AG04449 (cell line): ENCODE measurements around the gene GJC3.
"Not testable (repeated sequence)": the region's sequence is repeated elsewhere in the genome, so short reads cannot be mapped to it uniquely, and the experiment has no call there.

Source experiments
- CTCF ChIA-PET: fragments of 350-600 bp; formaldehyde crosslinking; extraction: SDS; loops from one replicate; lab custom pipeline; 2021; ENCODE audit warnings: antibody characterized with exemption; lab: Yijun Ruan, JAX
- POLR2A ChIA-PET: fragments of 400-600, 350-600 bp; formaldehyde crosslinking; extraction: SDS; loops from one replicate; lab custom pipeline; 2020; ENCODE audit warnings: antibody characterized with exemption, inconsistent platforms; lab: Yijun Ruan, JAX
- DNase-seq: peaks from one replicate; pipeline ENCODE4 v3.0.0-alpha.2; 2010; ENCODE audit warnings: low read depth, low spot score
- H3K4me3 ChIP-seq: 2 replicates; pipeline ENCODE4 v1.5.1; 2011; ENCODE audit warnings: low read depth, mild to moderate bottlenecking, control low read depth, low read length
- CTCF ChIP-seq: IDR thresholded peaks from one replicate; pipeline ENCODE4 v1.5.1; 2011; ENCODE audit warnings: mild to moderate bottlenecking, moderate library complexity, low read length, control low read depth, inconsistent platforms; ENCODE audit not compliant: insufficient read depth; ENCODE audit errors: missing control alignments

GJC3 gene

GRCh38 chr7:99949645-99950228 lies 20.3 kb upstream of the GJC3 start:
- POLR2A ChIA-PET = no interaction called here
- no peak for DNase-seq
- TF ChIP-seq CTCF = no peak
- CTCF ChIA-PET = interaction anchor here (0.6 to 2.3 kb wide), 6 partner anchors 20 to 55 kb away, joined by 3 to 6 read pairs (median 4); partner anchors contain the start of gene GJC3
- H3K4me3 ChIP-seq = no peak overlapping the region

- DNase-seq = no peak
- H3K4me3 ChIP-seq = no peak overlapping the region
- ChIA-PET POLR2A (no interaction called here), CTCF (interaction anchor here (0.8 to 1.5 kb wide), 3 partner anchors 28 to 43 kb away, joined by 3 read pairs; no protein-coding TSS in a partner anchor)
- no peak for TF ChIP-seq CTCF
These were observed 18.2 kb upstream of the GJC3 start for GRCh38 chr7:99947608-99948007.

GRCh38 chr7:99944497-99945070 lies 15.2 kb upstream of the GJC3 start:
- DNase-seq = no peak
- POLR2A ChIA-PET = no interaction called here
- H3K4me3 ChIP-seq = no peak overlapping the region
- TF ChIP-seq CTCF = no peak
- CTCF ChIA-PET = no interaction called here

GRCh38 chr7:99943641-99944496 lies 14.4 kb upstream of the GJC3 start:
- no peak for DNase-seq
- H3K4me3 ChIP-seq = no peak overlapping the region
- TF ChIP-seq CTCF = no peak
- CTCF ChIA-PET = interaction anchor here (1.6 kb wide), 1 partner anchor 34 kb away, joined by 3 read pairs; no protein-coding TSS in a partner anchor
- POLR2A ChIA-PET = no interaction called here

- TF ChIP-seq CTCF = no peak
- no peak for DNase-seq
- no peak overlapping the region for H3K4me3 ChIP-seq
- ChIA-PET POLR2A (interaction anchor here (1.1 kb wide), 2 partner anchors 19 to 29 kb away, joined by 4 read pairs; partner anchors contain the start of gene TRIM4), CTCF (interaction anchor here (2.1 kb wide), 1 partner anchor 24 kb away, joined by 10 read pairs; no protein-coding TSS in a partner anchor)
These were observed 8.9 kb upstream of the GJC3 start for GRCh38 chr7:99938296-99938695.

GRCh38 chr7:99935009-99935408 lies 5.6 kb upstream of the GJC3 start:
- POLR2A ChIA-PET, H3K4me3 ChIP-seq, DNase-seq: not testable (repeated sequence)
- CTCF ChIA-PET = interaction anchor here (0.8 to 1.2 kb wide), 2 partner anchors 16 to 59 kb away, joined by 3 read pairs; no protein-coding TSS in a partner anchor
